OCI-LY7 (cell line): ENCODE results near the gene CALM1. TPM values are rescaled to one million over a fixed set of nuclear protein-coding genes. Genes with fewer than 3 reads are reported as not detected.
A peak's percentile ranks its signal among the peaks of the same experiment; 100 is the strongest.

Experiments
- BruUV-seq: library from RNA; stranded (reverse); fragments of 400-500 nt; replicated peaks from 2 replicates; lab custom pipeline; 2021; lab: Mats Ljungman, UMichigan
- CTCF ChIA-PET: fragments of 300-600 bp; sonication (Branson Sonifier 250); formaldehyde crosslinking; loops from one replicate; lab custom pipeline; 2022; ENCODE audit warnings: antibody characterized with exemption; ENCODE audit not compliant: unreplicated experiment; lab: Charles Lee
- POLR2A ChIA-PET: fragments of 300-600 bp; sonication (Branson Sonifier 250); formaldehyde crosslinking; loops from one replicate; lab custom pipeline; 2022; ENCODE audit warnings: antibody characterized with exemption; lab: Charles Lee
- DNase-seq: peaks from one replicate; pipeline ENCODE4 v3.0.0-alpha.2; 2015; ENCODE audit warnings: low spot score
- H2AFZ ChIP-seq: fragments of 200-600 bp; sonication (generic), shearing (Covaris generic); 2 replicates; pipeline ENCODE4 v1.6.1; 2014; ENCODE audit warnings: mild to moderate bottlenecking, antibody characterized with exemption, low read length, moderate library complexity
- H3K27ac ChIP-seq: fragments of 200-600 bp; sonication (generic); 2 replicates; pipeline ENCODE4 v1.5.1; 2014; ENCODE audit warnings: mixed run types, low read depth, mild to moderate bottlenecking, moderate library complexity, low read length, inconsistent platforms; ENCODE audit not compliant: poor library complexity, severe bottlenecking
- H3K36me3 ChIP-seq: fragments of 200-600 bp; sonication (generic); 2 replicates; pipeline ENCODE4 v1.6.1; 2014; ENCODE audit warnings: mild to moderate bottlenecking, antibody characterized with exemption, low read length, moderate library complexity, mixed read lengths; ENCODE audit not compliant: insufficient read depth
- H3K4me1 ChIP-seq: fragments of 200-600 bp; sonication (generic); 2 replicates; pipeline ENCODE4 v1.5.1; 2014; ENCODE audit warnings: mild to moderate bottlenecking, low read length; ENCODE audit not compliant: insufficient read depth, poor library complexity, severe bottlenecking
- H3K4me2 ChIP-seq: fragments of 200-600 bp; sonication (generic); 2 replicates; pipeline ENCODE4 v1.6.1; 2014; ENCODE audit warnings: mild to moderate bottlenecking, low read length
- H3K4me3 ChIP-seq: fragments of 200-600 bp; sonication (generic); 2 replicates; pipeline ENCODE4 v1.5.1; 2014; ENCODE audit warnings: mild to moderate bottlenecking, low read depth, low read length; ENCODE audit not compliant: poor library complexity, severe bottlenecking
- H3K79me2 ChIP-seq: fragments of 200-600 bp; sonication (generic); 2 replicates; pipeline ENCODE4 v1.6.1; 2016; ENCODE audit warnings: low read depth, mild to moderate bottlenecking, low read length, moderate library complexity, mixed read lengths; ENCODE audit not compliant: insufficient read depth
- H3K9me2 ChIP-seq: fragments of 200-600 bp; sonication (generic); 2 replicates; pipeline ENCODE4 v1.6.1; 2016; ENCODE audit warnings: mild to moderate bottlenecking, low read length, mixed read lengths; ENCODE audit not compliant: insufficient read depth
- H3K9me3 ChIP-seq: fragments of 200-600 bp; sonication (generic); 2 replicates; pipeline ENCODE4 v1.6.1; 2014; ENCODE audit warnings: mild to moderate bottlenecking, mixed run types, low read length, mixed read lengths
- H4K20me1 ChIP-seq: fragments of 200-600 bp; sonication (generic); 2 replicates; pipeline ENCODE4 v1.6.1; 2014; ENCODE audit warnings: mild to moderate bottlenecking, antibody characterized with exemption, low read length, moderate library complexity, mixed read lengths; ENCODE audit not compliant: insufficient read depth
- EZH2phosphoT487 ChIP-seq: fragments of 200-600 bp; sonication (generic); IDR thresholded peaks from 2 replicates; pipeline ENCODE4 v1.6.1; 2018; ENCODE audit warnings: low read depth, borderline replicate concordance, mild to moderate bottlenecking, mixed run types, antibody characterized with exemption, low read length, moderate library complexity, mixed read lengths
- intact Hi-C: fragments of 100-400 bp; cut with micrococcal nuclease; formaldehyde crosslinking; loops from one replicate; pipeline ENCODE4 v1.10.0; 2022; ENCODE audit not compliant: unreplicated experiment
- total RNA-seq, 2 experiments: library from RNA; depleted of rRNA in 1 of 2; stranded (reverse); fragments of >200 nt in 1 of 2; shearing (Covaris generic) in 1 of 2; gene quantifications; 2 replicates each; pipeline ENCODE4 v1.2.3, GENCODE V29; 2014 to 2022
- TF ChIP-seq, protein P1 (sequence below): fragments of 200-600 bp; sonication (generic); conservative IDR thresholded peaks from 2 replicates; pipeline ENCODE4 v1.5.1; 2014; ENCODE audit warnings: mild to moderate bottlenecking, antibody characterized with exemption, low read length, moderate library complexity, mixed read lengths

The CALM1 gene
- total RNA-seq, 2 experiments from 2014 or later, result 282 to 311 TPM

DNA sequence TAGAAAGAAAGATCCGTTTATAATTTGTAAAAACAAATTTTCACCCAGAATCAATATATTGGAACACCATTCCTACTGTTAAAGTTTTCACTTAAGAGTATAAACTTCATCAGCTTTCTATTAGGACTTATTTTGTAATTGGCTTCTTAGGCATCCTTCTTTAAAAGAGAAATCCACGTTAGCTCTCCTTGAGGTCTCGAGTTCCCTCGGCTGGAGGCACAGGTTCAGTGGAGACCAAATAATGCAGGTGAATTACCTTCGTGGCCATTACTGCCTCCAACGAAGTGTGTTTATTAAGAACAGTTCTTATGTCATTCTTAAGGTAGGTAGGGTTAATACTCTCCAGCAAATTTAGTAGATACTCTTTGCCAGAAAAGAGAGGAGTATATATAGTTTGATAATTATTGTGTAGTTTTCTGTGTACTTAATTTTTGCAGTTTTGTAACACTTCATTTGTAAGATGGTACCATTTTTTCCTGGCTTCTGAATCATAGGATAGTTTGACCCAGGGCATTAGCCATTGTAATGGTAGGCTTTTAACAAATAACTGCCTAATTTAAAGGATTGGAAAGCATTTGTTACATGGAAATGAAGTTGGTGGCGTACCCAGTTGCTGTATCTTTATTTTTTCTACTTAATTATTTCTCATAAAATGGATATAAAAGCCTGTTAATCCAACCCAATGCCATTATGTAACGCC lies 2.2 kb downstream of the CALM1 start:
- Histone ChIP-seq H3K27ac (peak overlapping the region; percentile 79), H3K9me3 (no peaks in the 10 kb centered on the region), H4K20me1 (peaks cover 28% of the 10 kb centered on the region), H3K4me3 (peak overlapping the region; percentile 100), H3K36me3 (peaks cover 48% of the 10 kb centered on the region), H3K9me2 (no peaks in the 10 kb centered on the region), H2AFZ (no peak overlapping the region), H3K4me1 (peaks cover 20% of the 10 kb centered on the region), H3K4me2 (peak overlapping the region; percentile 85), H3K79me2 (peaks cover 38% of the 10 kb centered on the region)
- BruUV-seq, result no TSS peak
- no peak for DNase-seq
- ChIA-PET CTCF (interaction anchor here (1.3 to 1.4 kb wide), 2 partner anchors 109 to 298 kb away, joined by 4 to 5 read pairs; no protein-coding TSS in a partner anchor), POLR2A (interaction anchor here (1.0 to 1.2 kb wide), 2 partner anchors 18 to 361 kb away, joined by 3 read pairs; no protein-coding TSS in a partner anchor)
- intact Hi-C loops, result loop anchor here (1.0 to 5.0 kb wide), 5 partner anchors 142 to 663 kb away; partner anchors contain the start of genes PSMC1, RPS6KA5 and TDP1
- no peak for TF ChIP-seq EZH2phosphoT487
- TF ChIP-seq, protein P1, sequence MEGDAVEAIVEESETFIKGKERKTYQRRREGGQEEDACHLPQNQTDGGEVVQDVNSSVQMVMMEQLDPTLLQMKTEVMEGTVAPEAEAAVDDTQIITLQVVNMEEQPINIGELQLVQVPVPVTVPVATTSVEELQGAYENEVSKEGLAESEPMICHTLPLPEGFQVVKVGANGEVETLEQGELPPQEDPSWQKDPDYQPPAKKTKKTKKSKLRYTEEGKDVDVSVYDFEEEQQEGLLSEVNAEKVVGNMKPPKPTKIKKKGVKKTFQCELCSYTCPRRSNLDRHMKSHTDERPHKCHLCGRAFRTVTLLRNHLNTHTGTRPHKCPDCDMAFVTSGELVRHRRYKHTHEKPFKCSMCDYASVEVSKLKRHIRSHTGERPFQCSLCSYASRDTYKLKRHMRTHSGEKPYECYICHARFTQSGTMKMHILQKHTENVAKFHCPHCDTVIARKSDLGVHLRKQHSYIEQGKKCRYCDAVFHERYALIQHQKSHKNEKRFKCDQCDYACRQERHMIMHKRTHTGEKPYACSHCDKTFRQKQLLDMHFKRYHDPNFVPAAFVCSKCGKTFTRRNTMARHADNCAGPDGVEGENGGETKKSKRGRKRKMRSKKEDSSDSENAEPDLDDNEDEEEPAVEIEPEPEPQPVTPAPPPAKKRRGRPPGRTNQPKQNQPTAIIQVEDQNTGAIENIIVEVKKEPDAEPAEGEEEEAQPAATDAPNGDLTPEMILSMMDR, result no peak

DNA sequence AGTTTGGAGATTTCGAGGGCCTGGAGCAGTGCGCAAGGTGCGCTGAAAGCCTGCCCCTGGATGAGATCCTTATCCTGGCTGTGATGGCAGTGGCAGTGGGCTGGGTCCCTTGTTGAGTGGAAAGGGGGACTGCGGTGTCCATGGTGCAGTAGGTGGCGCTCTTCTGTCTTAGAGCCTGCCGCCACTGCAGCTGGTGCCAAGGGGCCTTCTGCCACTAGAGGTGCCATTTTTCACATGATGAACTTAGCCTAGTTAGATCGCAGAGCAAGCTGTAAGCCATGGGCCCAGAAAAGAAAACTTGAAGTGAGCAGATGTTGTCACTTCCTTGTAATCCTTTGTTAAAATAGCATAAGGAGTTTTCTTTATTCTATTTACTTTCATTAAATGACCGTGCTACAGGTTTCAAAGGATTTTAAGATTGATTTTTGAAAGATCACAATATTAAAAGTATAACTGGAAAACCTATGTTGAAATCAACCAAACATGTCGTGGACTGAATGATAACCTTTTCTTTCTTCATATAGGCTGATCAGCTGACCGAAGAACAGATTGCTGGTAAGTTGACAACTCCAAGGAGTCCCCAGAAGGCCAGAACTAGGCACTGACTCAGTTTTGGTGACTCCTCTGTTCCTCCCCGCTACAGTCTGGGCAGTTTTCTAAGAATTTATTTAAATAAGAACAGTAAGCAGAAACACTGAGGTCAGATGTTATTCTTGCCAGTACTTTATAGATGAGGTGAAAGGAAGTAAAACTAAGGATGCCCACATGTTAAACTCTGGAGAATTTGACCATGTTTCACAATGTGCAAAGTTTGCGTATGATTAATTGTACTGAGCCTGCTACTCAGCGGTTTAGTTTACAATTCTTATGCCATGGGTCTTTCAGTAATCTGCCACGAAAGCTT lies 3.0 kb downstream of the CALM1 start:
- Histone ChIP-seq H4K20me1 (peaks cover 28% of the 10 kb centered on the region), H2AFZ (no peak overlapping the region), H3K4me3 (peak overlapping the region; percentile 100), H3K27ac (no peak overlapping the region), H3K9me2 (no peaks in the 10 kb centered on the region), H3K79me2 (peaks cover 38% of the 10 kb centered on the region), H3K4me2 (peak overlapping the region; percentile 85), H3K4me1 (peaks cover 20% of the 10 kb centered on the region), H3K36me3 (peaks cover 56% of the 10 kb centered on the region), H3K9me3 (no peaks in the 10 kb centered on the region)
- TF ChIP-seq, protein P1, result peak; percentile 100
- no peak for TF ChIP-seq EZH2phosphoT487
- CTCF ChIA-PET, result interaction anchor here (1.3 to 1.4 kb wide), 2 partner anchors 110 to 297 kb away, joined by 4 to 5 read pairs; no protein-coding TSS in a partner anchor
- POLR2A ChIA-PET, result interaction anchor here (0.6 to 1.2 kb wide), 3 partner anchors 19 to 1023 kb away, joined by 3 to 4 read pairs (median 3); no protein-coding TSS in a partner anchor
- intact Hi-C loops, result loop anchor here (1.0 to 5.0 kb wide), 5 partner anchors 142 to 663 kb away; partner anchors contain the start of genes PSMC1, RPS6KA5 and TDP1
- peak; percentile 93 for DNase-seq
- TSS peak; percentile 16 for BruUV-seq
